Small intestine (tissue), 7 donors: ENCODE data around the gene LPP. TPM values are rescaled to one million over a fixed set of nuclear protein-coding genes. Genes with fewer than 3 reads are reported as not detected.

Source experiments
- DNase-seq, 2 donors: peaks; one replicate each; pipeline versions ENCODE4 v3.0.0 to v3.0.0-alpha.2; 2013
- FAIRE-seq: peaks from 2 replicates; lab custom pipeline; 2012; peaks lifted over from hg19 to GRCh38; lab: Jason Lieb, UNC
- H3K27ac ChIP-seq, 3 donors: one replicate each; pipeline ENCODE4 v1.5.1; 2013; ENCODE audit warnings: low read length in 2 of 3, mild to moderate bottlenecking in 2 of 3, control low read depth in 1 of 3, inconsistent platforms in 1 of 3, low read depth in 1 of 3, moderate library complexity in 1 of 3
- H3K27me3 ChIP-seq, 3 donors: one replicate each; pipeline ENCODE4 v1.6.1; 2013; ENCODE audit warnings: low read length in 3 of 3, inconsistent platforms in 1 of 3; ENCODE audit not compliant: control insufficient read depth in 3 of 3, insufficient read depth in 3 of 3
- H3K36me3 ChIP-seq, 3 donors: one replicate each; pipeline ENCODE4 v1.6.1; 2013; ENCODE audit warnings: low read length in 3 of 3, inconsistent platforms in 1 of 3, low read depth in 1 of 3, mild to moderate bottlenecking in 1 of 3, moderate library complexity in 1 of 3; ENCODE audit not compliant: control insufficient read depth in 3 of 3, insufficient read depth in 2 of 3
- H3K4me1 ChIP-seq, 3 donors: one replicate each; pipeline ENCODE4 v1.6.1; 2013; ENCODE audit warnings: low read length in 2 of 3, inconsistent platforms in 1 of 3, low read depth in 1 of 3, mild to moderate bottlenecking in 1 of 3, moderate library complexity in 1 of 3; ENCODE audit not compliant: control insufficient read depth in 3 of 3, insufficient read depth in 2 of 3
- H3K4me3 ChIP-seq, 3 donors: one replicate each; pipeline ENCODE4 v1.5.1; 2013; ENCODE audit warnings: low read length in 3 of 3, control low read depth in 1 of 3, inconsistent platforms in 1 of 3, low read depth in 1 of 3, mild to moderate bottlenecking in 1 of 3, moderate library complexity in 1 of 3
- H3K9me3 ChIP-seq, 2 donors: one replicate each; pipeline ENCODE4 v1.6.1; 2013; ENCODE audit warnings: low read depth in 1 of 2, low read length in 1 of 2; ENCODE audit not compliant: control insufficient read depth in 2 of 2, insufficient read depth in 1 of 2
- WGBS, 3 donors: extraction: QIAGEN DNeasy Blood & Tissue Kit; methylation state at CpG; one replicate each; pipeline ENCODE4 v1.1.7; 2013; 5-methylcytosine and 5-hydroxymethylcytosine counted together
- polyA plus RNA-seq, 4 donors: library from polyadenylated mRNA; stranded (reverse) in 3 of 4; unstranded in 1 of 4; fragments of 200-250 nt in 3 of 4; fragments of 120-200 nt in 1 of 4; gene quantifications; one replicate each; pipeline versions ENCODE4 v1.2.1 to v1.2.3, GENCODE V29; 2013
- donor health status: healthy with polysubstance abuse.
- donor health status: control.
- donor health status: control.
- donor health status: Bipolar disorder and iron deficiency.
- donor health status: healthy.

LPP gene
- polyA plus RNA-seq, 4 donors: 5.4 to 35.8 (median 12.4) TPM

DNA sequence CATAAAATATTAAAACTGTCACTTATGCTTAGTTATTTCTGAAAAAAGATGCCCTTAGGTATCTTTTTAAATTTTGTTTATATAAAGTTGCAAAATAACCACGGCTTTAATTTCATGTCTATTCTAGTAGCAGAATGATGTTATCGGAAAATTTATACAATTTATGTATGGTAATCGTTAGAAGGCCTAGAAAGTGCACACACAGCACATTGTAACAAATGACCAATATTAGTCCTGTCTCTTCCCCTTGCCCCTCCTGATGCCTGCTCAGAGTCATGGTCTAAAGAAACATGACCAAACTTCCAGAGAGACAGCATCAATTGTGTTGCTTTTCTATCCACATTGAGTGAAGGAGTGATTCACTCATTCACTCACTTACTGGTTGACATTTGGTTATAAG, 6.2 kb upstream of the LPP start:
- no peaks in the 10 kb centered on the region for H3K27me3 ChIP-seq
- no peaks in the 10 kb centered on the region for H3K36me3 ChIP-seq
- DNase-seq (no peak), FAIRE-seq (no peak)
- H3K9me3 ChIP-seq: no peaks in the 10 kb centered on the region
- H3K4me3 ChIP-seq: no peak overlapping the region
- no peak overlapping the region for H3K27ac ChIP-seq
- 78 to 91% (median 90%) methylated on average over 3 of the region's 3 CpGs for WGBS, 3 donors
- peaks cover 0 to 7% (median 0%) of the 10 kb centered on the region in 3 donors for H3K4me1 ChIP-seq

DNA sequence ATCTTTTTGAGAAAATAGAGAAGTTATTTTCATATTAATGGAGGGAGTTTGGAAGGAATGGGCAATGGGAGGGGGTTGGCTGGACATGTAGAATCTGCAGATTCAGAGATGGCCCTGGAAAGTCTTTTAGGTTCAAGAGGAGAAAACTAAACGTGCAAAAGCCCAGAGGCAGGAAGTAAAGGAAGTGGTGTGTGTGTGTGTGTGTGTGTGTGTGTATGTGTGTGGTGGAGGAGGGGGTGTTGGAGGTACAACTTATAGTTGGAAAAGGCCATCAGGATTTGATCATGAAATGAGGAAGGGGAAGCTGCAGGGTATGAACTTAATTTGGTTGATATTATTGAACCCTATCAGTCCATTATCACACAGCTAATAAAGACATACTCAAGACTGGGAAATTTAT, 5.6 kb upstream of the LPP start:
- FAIRE-seq (no peak), DNase-seq (no peak)
- no peaks in the 10 kb centered on the region for H3K27me3 ChIP-seq
- no peaks in the 10 kb centered on the region for H3K9me3 ChIP-seq
- no peak overlapping the region for H3K27ac ChIP-seq
- 35 to 82% (median 75%) methylated on average over 1 of the region's 1 CpG for WGBS, 3 donors
- peaks cover 0 to 7% (median 0%) of the 10 kb centered on the region in 3 donors for H3K4me1 ChIP-seq
- H3K4me3 ChIP-seq: no peak overlapping the region
- H3K36me3 ChIP-seq: no peaks in the 10 kb centered on the region

- Histone ChIP-seq H3K4me3 (no peak overlapping the region), H3K27ac (no peak overlapping the region), H3K36me3 (no peaks in the 10 kb centered on the region), H3K9me3 (no peaks in the 10 kb centered on the region), H3K27me3 (no peaks in the 10 kb centered on the region), H3K4me1 (peaks cover 0 to 7% (median 0%) of the 10 kb centered on the region in 3 donors)
- DNase-seq: no peak
- 87 to 89% (median 88%) methylated on average over 9 of the region's 9 CpGs for WGBS, 3 donors
- no peak for FAIRE-seq
Observed at GRCh38 chr3:188149587-188149986, 4.4 kb upstream of the LPP start.

DNA sequence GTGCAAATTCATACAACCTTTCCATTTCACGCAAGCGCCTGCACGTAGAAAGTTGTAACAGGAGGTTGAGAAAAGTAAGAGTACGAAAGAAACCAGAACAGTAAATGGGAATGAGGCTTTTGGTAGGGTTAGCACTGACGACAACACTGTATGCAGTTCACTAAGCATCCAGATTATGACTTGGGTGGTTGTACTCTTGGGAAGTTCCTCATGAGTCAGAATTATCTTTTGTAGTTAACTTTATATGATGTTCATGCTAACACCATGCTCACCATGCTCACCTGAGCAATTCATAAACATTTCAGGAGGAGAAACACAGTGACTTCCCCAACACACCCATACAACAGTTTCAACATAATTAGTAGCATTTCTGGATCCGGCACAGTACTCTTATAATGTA, 3.0 kb upstream of the LPP start:
- Histone ChIP-seq H3K27me3 (no peaks in the 10 kb centered on the region), H3K9me3 (no peaks in the 10 kb centered on the region), H3K27ac (no peak overlapping the region), H3K4me1 (peaks cover 3 to 20% (median 4%) of the 10 kb centered on the region in 3 donors), H3K36me3 (peaks cover 0 to under 1% (median 0%) of the 10 kb centered on the region in 3 donors), H3K4me3 (no peak overlapping the region)
- DNase-seq (no peak), FAIRE-seq (no peak)
- WGBS, 3 donors: 90 to 96% (median 94%) methylated on average over 6 of the region's 6 CpGs

GRCh38 chr3:188151438-188151837, 2.5 kb upstream of the LPP start:
- 61 to 70% (median 67%) methylated on average over 4 of the region's 4 CpGs for WGBS, 3 donors
- H3K4me1 ChIP-seq: peaks cover 6 to 24% (median 6%) of the 10 kb centered on the region in 3 donors
- H3K4me3 ChIP-seq: no peak overlapping the region
- H3K36me3 ChIP-seq: peaks cover 0 to 2% (median 0%) of the 10 kb centered on the region in 3 donors
- DNase-seq (no peak), FAIRE-seq (no peak)
- no peaks in the 10 kb centered on the region for H3K9me3 ChIP-seq
- no peak overlapping the region for H3K27ac ChIP-seq
- H3K27me3 ChIP-seq: no peaks in the 10 kb centered on the region

GRCh38 chr3:188152660-188153436, 1.1 kb upstream of the LPP start:
- Histone ChIP-seq H3K36me3 (peaks cover 0 to 2% (median 0%) of the 10 kb centered on the region in 3 donors), H3K4me3 (peak overlapping the region; percentile 73 to 91 (median 75)), H3K4me1 (peaks cover 12 to 37% (median 14%) of the 10 kb centered on the region in 3 donors), H3K9me3 (no peaks in the 10 kb centered on the region), H3K27me3 (no peaks in the 10 kb centered on the region), H3K27ac (peak overlapping the region; percentile 92 to 97 (median 96))
- DNase-seq (peak; percentile 68 to 83), FAIRE-seq (no peak)
- 10 to 26% (median 23%) methylated on average over 25 of the region's 25 CpGs for WGBS, 3 donors

DNA sequence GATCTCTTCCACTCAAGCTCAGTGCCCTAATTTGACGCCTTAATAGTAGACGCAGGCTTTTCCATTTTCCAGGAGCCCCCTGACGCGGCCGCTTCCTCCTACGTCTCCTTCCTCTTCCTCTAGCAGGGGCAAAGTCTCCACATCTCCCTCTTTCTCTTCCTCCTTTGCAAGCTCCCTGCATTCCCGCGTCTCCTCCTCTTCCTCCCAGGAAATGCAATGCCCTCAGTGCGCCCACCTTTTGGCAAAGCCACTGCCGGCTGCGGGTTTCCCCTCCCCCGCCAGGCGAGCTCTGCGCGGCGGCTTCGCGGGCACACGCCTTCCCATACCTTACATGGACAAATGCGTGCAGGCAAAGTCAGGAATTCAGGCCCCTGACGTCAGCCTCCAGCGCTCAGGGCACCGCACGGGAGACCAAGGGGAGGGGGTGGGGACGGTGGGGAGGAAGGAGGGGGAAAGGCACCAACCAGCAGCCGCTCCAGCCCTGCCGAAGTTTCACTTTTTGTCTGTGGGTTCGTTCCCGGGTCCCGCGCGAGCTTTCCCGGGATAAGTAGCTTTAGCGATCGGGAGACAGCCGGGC, 432 bp upstream of the LPP start:
- 1% methylated on average over 35 to 36 of the region's 36 CpGs for WGBS, 3 donors
- FAIRE-seq: no peak
- Histone ChIP-seq H3K9me3 (no peaks in the 10 kb centered on the region), H3K4me1 (peaks cover 12 to 44% (median 14%) of the 10 kb centered on the region in 3 donors), H3K4me3 (peak overlapping the region; percentile 73 to 91 (median 75)), H3K36me3 (peaks cover 0 to 2% (median 0%) of the 10 kb centered on the region in 3 donors), H3K27ac (peak overlapping the region; percentile 92 to 97 (median 96)), H3K27me3 (no peaks in the 10 kb centered on the region)
- peak in 1 of 2 donors; percentile 86 for DNase-seq

DNA sequence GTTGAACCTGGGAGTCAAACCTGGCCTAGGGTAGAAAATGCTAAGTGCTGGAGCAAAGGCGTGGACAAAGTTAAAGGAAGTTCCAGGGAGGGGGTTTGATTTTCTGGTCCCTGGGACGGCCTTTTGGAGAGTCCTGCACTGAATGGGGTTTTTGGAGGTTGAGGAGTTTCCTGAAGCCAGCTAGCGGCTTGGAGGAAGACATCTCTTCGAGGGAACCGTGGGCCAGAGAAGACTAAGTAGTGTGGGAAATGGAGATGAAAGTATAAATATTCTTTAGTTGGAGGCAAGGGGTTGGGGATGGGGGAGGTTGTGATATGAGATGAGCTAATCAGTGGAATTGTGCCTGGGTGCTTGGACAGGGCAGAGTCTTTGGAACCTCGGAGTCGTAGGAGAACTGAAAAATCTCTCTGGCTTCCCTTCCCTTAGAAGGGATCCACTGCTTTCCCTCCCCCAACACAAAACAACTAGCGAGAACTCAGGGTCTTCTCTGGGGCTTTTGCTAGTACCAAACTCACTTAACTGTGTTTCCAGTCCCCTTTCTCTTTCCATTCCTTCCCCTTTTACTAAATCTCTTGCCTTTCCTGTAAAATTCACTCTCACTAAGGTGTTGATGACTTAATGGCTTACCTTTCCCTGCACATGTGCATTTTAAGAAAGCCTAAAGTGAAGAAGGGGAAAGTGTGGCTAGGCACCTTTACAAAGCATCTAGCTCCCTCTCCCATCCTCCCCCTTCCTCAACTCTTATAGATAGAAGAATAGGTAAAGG, 1.0 kb downstream of the LPP start:
- no peaks in the 10 kb centered on the region for H3K27me3 ChIP-seq
- H3K4me3 ChIP-seq: peak overlapping the region; percentile 73 to 91 (median 75)
- H3K36me3 ChIP-seq: peaks cover 0 to 5% (median 0%) of the 10 kb centered on the region in 3 donors
- peaks cover 16 to 56% (median 17%) of the 10 kb centered on the region in 3 donors for H3K4me1 ChIP-seq
- peak overlapping the region; percentile 92 to 97 (median 96) for H3K27ac ChIP-seq
- H3K9me3 ChIP-seq: no peaks in the 10 kb centered on the region
- DNase-seq: no peak
- WGBS, 3 donors: 9 to 24% (median 20%) methylated on average over 7 to 8 of the region's 8 CpGs
- no peak for FAIRE-seq
